H9 (cell line): ENCODE measurements around the gene SDE2. TPM values are rescaled to one million over a fixed set of nuclear protein-coding genes. Genes with fewer than 3 reads are reported as not detected.

Experiments used
- DNase-seq: peaks from one replicate; pipeline ENCODE4 v3.0.0-alpha.2; 2017
- H2AFZ ChIP-seq: one replicate; pipeline ENCODE4 v1.6.1; 2013; ENCODE audit warnings: mild to moderate bottlenecking, low read length, control low read depth, moderate library complexity
- H2AK5ac ChIP-seq: 2 replicates; pipeline ENCODE4 v1.6.1; 2013; ENCODE audit warnings: low read length, control low read depth, mixed read lengths; ENCODE audit not compliant: insufficient read length
- H2BK120ac ChIP-seq: one replicate; pipeline ENCODE4 v1.6.1; 2013; ENCODE audit warnings: low read depth, mild to moderate bottlenecking, low read length, control low read depth, inconsistent platforms; ENCODE audit not compliant: poor library complexity, severe bottlenecking
- H2BK12ac ChIP-seq: 2 replicates; pipeline ENCODE4 v1.6.1; 2013; ENCODE audit warnings: low read length, control low read depth, mixed read lengths, low read depth; ENCODE audit not compliant: insufficient read length
- H2BK15ac ChIP-seq: 2 replicates; pipeline ENCODE4 v1.6.1; 2013; ENCODE audit warnings: low read depth, low read length, control low read depth
- H2BK20ac ChIP-seq: one replicate; pipeline ENCODE4 v1.6.1; 2013; ENCODE audit warnings: low read depth, mild to moderate bottlenecking, low read length, control low read depth, inconsistent platforms; ENCODE audit not compliant: poor library complexity, severe bottlenecking
- H2BK5ac ChIP-seq: 2 replicates; pipeline ENCODE4 v1.6.1; 2013; ENCODE audit warnings: low read length, control low read depth, mixed read lengths; ENCODE audit not compliant: insufficient read length
- H3K14ac ChIP-seq: 2 replicates; pipeline ENCODE4 v1.6.1; 2013; ENCODE audit warnings: low read length, control low read depth; ENCODE audit not compliant: insufficient read depth
- H3K18ac ChIP-seq: 2 replicates; pipeline ENCODE4 v1.6.1; 2013; ENCODE audit warnings: low read depth, mild to moderate bottlenecking, mixed read lengths, low read length, control low read depth; ENCODE audit not compliant: insufficient read length
- H3K23ac ChIP-seq: 2 replicates; pipeline ENCODE4 v1.6.1; 2013; ENCODE audit warnings: low read length, control low read depth, mixed read lengths, low read depth; ENCODE audit not compliant: insufficient read length
- H3K23me2 ChIP-seq: 2 replicates; pipeline ENCODE4 v1.6.1; 2013; ENCODE audit warnings: low read depth, mild to moderate bottlenecking, mixed read lengths, low read length, control low read depth; ENCODE audit not compliant: insufficient read length, poor library complexity, severe bottlenecking
- H3K27ac ChIP-seq: 2 replicates; pipeline ENCODE4 v1.5.1; 2013; ENCODE audit warnings: low read length, control low read depth, mixed read lengths, low read depth; ENCODE audit not compliant: insufficient read length
- H3K27me3 ChIP-seq: 2 replicates; pipeline ENCODE4 v1.6.1; 2013; ENCODE audit warnings: low read length, control low read depth, inconsistent platforms; ENCODE audit not compliant: insufficient read depth
- H3K4ac ChIP-seq: 2 replicates; pipeline ENCODE4 v1.6.1; 2013; ENCODE audit warnings: low read depth, mild to moderate bottlenecking, control low read depth, inconsistent platforms, low read length, moderate library complexity
- H3K4me1 ChIP-seq: 2 replicates; pipeline ENCODE4 v1.6.1; 2013; ENCODE audit warnings: low read length, control low read depth, inconsistent platforms; ENCODE audit not compliant: insufficient read depth
- H3K4me2 ChIP-seq: 2 replicates; pipeline ENCODE4 v1.6.1; 2013; ENCODE audit warnings: low read length, control low read depth, mixed read lengths; ENCODE audit not compliant: insufficient read length, insufficient read depth
- H3K56ac ChIP-seq: 2 replicates; pipeline ENCODE4 v1.6.1; 2013; ENCODE audit warnings: low read depth, mild to moderate bottlenecking, mixed read lengths, low read length, control low read depth; ENCODE audit not compliant: insufficient read length
- H3K79me1 ChIP-seq: 2 replicates; pipeline ENCODE4 v1.6.1; 2013; ENCODE audit warnings: low read depth, mild to moderate bottlenecking, moderate library complexity, low read length, control low read depth, inconsistent platforms; ENCODE audit not compliant: insufficient read depth, poor library complexity, severe bottlenecking
- H3K79me2 ChIP-seq: 2 replicates; pipeline ENCODE4 v1.6.1; 2013; ENCODE audit warnings: low read length, control low read depth, inconsistent platforms; ENCODE audit not compliant: insufficient read depth
- H3K9ac ChIP-seq: 2 replicates; pipeline ENCODE4 v1.6.1; 2013; ENCODE audit warnings: low read length, control low read depth, mixed read lengths; ENCODE audit not compliant: insufficient read length; ENCODE audit errors: extremely low read depth
- H3K9me3 ChIP-seq: one replicate; pipeline ENCODE4 v1.6.1; 2013; ENCODE audit warnings: low read depth, low read length, inconsistent platforms; ENCODE audit not compliant: control insufficient read depth
- H3T11ph ChIP-seq: one replicate; pipeline ENCODE4 v1.6.1; 2013; ENCODE audit warnings: mild to moderate bottlenecking, low read length, control low read depth, inconsistent platforms
- H4K20me1 ChIP-seq: one replicate; pipeline ENCODE4 v1.6.1; 2013; ENCODE audit not compliant: control insufficient read depth, insufficient read length, insufficient read depth
- H4K5ac ChIP-seq: 2 replicates; pipeline ENCODE4 v1.6.1; 2013; ENCODE audit warnings: low read depth, mild to moderate bottlenecking, mixed read lengths, low read length, control low read depth; ENCODE audit not compliant: insufficient read length
- H4K8ac ChIP-seq: replicated peaks from 2 replicates; pipeline ENCODE4 v1.6.1; 2013; ENCODE audit warnings: low read length, control low read depth, mixed read lengths, low read depth; ENCODE audit not compliant: insufficient read length
- H4K91ac ChIP-seq: 2 replicates; pipeline ENCODE4 v1.6.1; 2013; ENCODE audit warnings: low read depth, mild to moderate bottlenecking, moderate library complexity, mixed read lengths, low read length, control low read depth; ENCODE audit not compliant: insufficient read length
- H3K27ac Mint-ChIP-seq, 3 experiments: 2 replicates in 2 of 3; 3 replicates in 1 of 3; pipeline ENCODE4 v1.8.0; 2020 to 2021; ENCODE audit warnings: mixed read lengths in 3 of 3, mild to moderate bottlenecking in 1 of 3, moderate library complexity in 1 of 3
- H3K27me3 Mint-ChIP-seq: 2 replicates; pipeline ENCODE4 v1.8.0; 2021; ENCODE audit warnings: low read depth, mild to moderate bottlenecking, moderate library complexity, mixed read lengths
- H3K36me3 Mint-ChIP-seq, 3 experiments: 2 replicates in 2 of 3; 3 replicates in 1 of 3; pipeline ENCODE4 v1.8.0; 2020 to 2021; ENCODE audit warnings: low read depth in 3 of 3, mixed read lengths in 3 of 3; ENCODE audit not compliant: insufficient read depth in 1 of 3
- H3K4me1 Mint-ChIP-seq, 2 experiments: 2 replicates each; pipeline ENCODE4 v1.8.0; 2020; ENCODE audit warnings: mixed read lengths in 2 of 2
- H3K4me3 Mint-ChIP-seq, 2 experiments: 2 replicates in 1 of 2; 3 replicates in 1 of 2; pipeline ENCODE4 v1.8.0; 2020 to 2021; ENCODE audit warnings: mild to moderate bottlenecking in 2 of 2, mixed read lengths in 2 of 2, moderate library complexity in 1 of 2
- H3K9me3 Mint-ChIP-seq, 2 experiments: 2 replicates in 1 of 2; 3 replicates in 1 of 2; pipeline ENCODE4 v1.8.0; 2020; ENCODE audit warnings: mild to moderate bottlenecking in 2 of 2, mixed read lengths in 2 of 2, moderate library complexity in 1 of 2
- CTCF ChIP-seq: fragments of 200-600 bp; sonication (generic); conservative IDR thresholded peaks from 3 replicates; pipeline ENCODE4 v1.8.0; 2021; ENCODE audit warnings: antibody characterized with exemption, mild to moderate bottlenecking
- WGBS: extraction: QIAGEN DNeasy Blood & Tissue Kit; methylation state at CpG from one replicate; pipeline ENCODE4 v1.1.7; 2013; ENCODE audit warnings: missing lambda C conversion rate, low lambda C conversion rate, mixed read lengths; ENCODE audit not compliant: insufficient read length; ENCODE audit errors: extremely low coverage; 5-methylcytosine and 5-hydroxymethylcytosine counted together
- total RNA-seq: library from RNA; stranded (reverse); gene quantifications from 2 replicates; pipeline ENCODE4 v1.2.1, GENCODE V29; 2021

SDE2 gene
- total RNA-seq, 1 experiment from 2014 or later = 20.5 TPM

GRCh38 chr1:226046240-226046639 lies 47.1 kb upstream of the SDE2 start:
- H3K23ac ChIP-seq = no peak overlapping the region
- no peaks in the 10 kb centered on the region for H3K23me2 ChIP-seq
- no peak overlapping the region for H4K5ac ChIP-seq
- no peak overlapping the region for H3T11ph ChIP-seq
- H3K79me1 ChIP-seq = no peaks in the 10 kb centered on the region
- H2AFZ ChIP-seq = no peak overlapping the region
- H4K91ac ChIP-seq = no peak overlapping the region
- no peaks in the 10 kb centered on the region for H3K9me3 ChIP-seq
- Mint-ChIP-seq H3K36me3 (peaks cover 0 to 7% (median 0%) of the 10 kb centered on the region in 3 experiments; a peak in 1 of 7 replicates), H3K4me3 (no peak overlapping the region), H3K4me1 (peaks cover 2 to 7% of the 10 kb centered on the region in 2 experiments; a peak in 1 of 4 replicates), H3K27me3 (peaks cover 2% of the 10 kb centered on the region; the same call in 1 of the 2 replicates), H3K9me3 (no peaks in the 10 kb centered on the region), H3K27ac (no peak overlapping the region)
- H3K18ac ChIP-seq = no peak overlapping the region
- H4K8ac ChIP-seq = no peak overlapping the region
- no peak overlapping the region for H2BK12ac ChIP-seq
- H3K27ac ChIP-seq = no peak overlapping the region
- H3K79me2 ChIP-seq = no peaks in the 10 kb centered on the region
- H3K14ac ChIP-seq = no peak overlapping the region
- TF ChIP-seq CTCF = no peak
- no peak for DNase-seq
- H2BK120ac ChIP-seq = no peak overlapping the region
- H3K4me2 ChIP-seq = no peak overlapping the region
- no CpG with 5 or more reads among the region's 6 CpGs for WGBS
- H3K4ac ChIP-seq = no peak overlapping the region
- H2BK20ac ChIP-seq = no peak overlapping the region
- H3K9ac ChIP-seq = no peak overlapping the region
- H2AK5ac ChIP-seq = no peak overlapping the region
- H2BK15ac ChIP-seq = no peak overlapping the region
- H3K56ac ChIP-seq = no peak overlapping the region
- no peaks in the 10 kb centered on the region for H4K20me1 ChIP-seq
- H3K27me3 ChIP-seq = no peaks in the 10 kb centered on the region
- H2BK5ac ChIP-seq = no peak overlapping the region
- H3K4me1 ChIP-seq = no peaks in the 10 kb centered on the region
